Motor neuron (in vitro differentiated cells): Measurements from ENCODE around the gene RALGPS1. TPM values are rescaled to one million over a fixed set of nuclear protein-coding genes. Genes with fewer than 3 reads are reported as not detected.

Experiments used
- ATAC-seq, 8 experiments: fragments of 200-7000 bp; cut with Tn5 transposase; replicated peaks in 6 of 8; 2 replicates each; pipeline ENCODE4 v1.8.0; 2021; ENCODE audit warnings: mild to moderate bottlenecking in 8 of 8, moderate library complexity in 8 of 8
- H3K27ac ChIP-seq, 2 donors: fragments of 250-450 bp; sonication (Bioruptor Pico); 2 replicates each; pipeline ENCODE4 v1.9.0; 2021; ENCODE audit warnings: antibody characterized with exemption in 2 of 2, mild to moderate bottlenecking in 2 of 2, moderate library complexity in 1 of 2
- H3K4me1 ChIP-seq, 2 donors: fragments of 250-450 bp; sonication (Bioruptor Pico); replicated peaks in 1 of 2; 2 replicates each; pipeline ENCODE4 v1.6.1; 2021; ENCODE audit warnings: antibody characterized with exemption in 2 of 2, mild to moderate bottlenecking in 2 of 2, moderate library complexity in 1 of 2
- H3K4me3 ChIP-seq, 5 donors: fragments of 250-450 bp; sonication (Bioruptor Pico); 2 replicates each; pipeline ENCODE4 v1.9.0; 2021; ENCODE audit warnings: antibody characterized with exemption in 5 of 5, mild to moderate bottlenecking in 5 of 5, moderate library complexity in 4 of 5
- WGBS, 10 experiments: fragments of 450-650 bp; shearing (Covaris generic); methylation state at CpG; one replicate each; pipeline ENCODE4 v1.0.0; 2022; 5-methylcytosine and 5-hydroxymethylcytosine counted together
- in situ Hi-C, 9 experiments: fragments of 400-800 bp; cut with MboI; loops; one replicate each; pipeline ENCODE4 v1.15.0; 2021; ENCODE audit warnings: low sequenced_read_pairs in 9 of 9, low pct_unique_long_range_greater_than_20kb in 2 of 9; ENCODE audit not compliant: unreplicated experiment in 9 of 9
- total RNA-seq, 8 experiments: library from RNA; unstranded; fragments of 300-600 nt; gene quantifications; 2 replicates each; pipeline versions ENCODE4 v1.2.3 to v1.2.4, GENCODE V29; 2022

The RALGPS1 gene
- total RNA-seq, 8 experiments from 2014 or later = 4.3 to 29.6 (median 17.3) TPM

- ATAC-seq = no peak
- Histone ChIP-seq H3K27ac (no peak overlapping the region), H3K4me1 (peaks cover 15 to 23% of the 10 kb centered on the region in 2 donors), H3K4me3 (no peak overlapping the region)
- 63 to 87% (median 80%) methylated on average over 1 to 7 of the region's 8 CpGs; no CpG with 5 or more reads in 3 of the 10 experiments for WGBS, 10 experiments
- in situ Hi-C loops = loop anchor here in 1 of 9 experiments (10.0 kb wide), 1 partner anchor 59 kb away; no protein-coding TSS in a partner anchor
These were observed 221.7 kb downstream of the RALGPS1 start for GRCh38 chr9:127136081-127136879.

DNA sequence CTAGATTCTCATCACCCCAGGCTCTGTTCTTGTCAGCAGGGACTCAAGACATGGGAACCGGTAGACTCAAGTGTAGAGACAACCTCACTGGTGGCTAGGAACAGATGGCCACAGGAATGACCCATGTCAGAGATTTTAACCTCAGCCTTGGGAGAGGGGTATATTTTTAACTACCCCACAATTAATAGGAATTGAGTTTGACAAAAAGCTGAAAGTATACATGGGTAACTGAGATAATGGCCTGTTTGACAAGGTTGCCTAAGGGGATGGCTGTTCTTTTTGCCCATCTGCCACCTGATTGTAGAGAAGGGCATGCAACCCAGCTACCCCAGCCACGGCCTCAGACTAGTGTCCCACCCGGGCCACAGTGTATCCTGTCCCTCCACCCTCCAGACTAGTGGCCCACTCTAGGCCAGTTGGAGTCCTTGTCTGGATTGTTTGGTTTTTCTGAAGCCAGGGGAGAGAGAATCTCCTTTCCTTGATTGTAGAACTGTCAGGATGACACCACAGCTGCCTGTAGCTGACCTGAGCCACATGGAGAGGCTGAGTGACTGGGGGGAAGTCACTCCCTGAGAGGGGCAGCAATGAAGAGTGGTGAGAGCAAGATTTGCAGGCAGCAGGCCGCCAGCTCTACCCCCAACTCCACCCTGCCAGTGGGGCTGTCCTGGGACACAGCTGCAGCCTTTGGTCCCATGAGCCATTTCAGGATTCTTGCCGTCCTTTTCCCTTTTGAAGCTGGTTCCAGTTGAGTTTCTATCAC, 222.5 kb downstream of the RALGPS1 start:
- no peak overlapping the region for H3K4me3 ChIP-seq
- 60 to 100% (median 92%) methylated on average over 1 to 3 of the region's 5 CpGs; no CpG with 5 or more reads in 7 of the 10 experiments for WGBS, 10 experiments
- in situ Hi-C loops = loop anchor here in 1 of 9 experiments (10.0 kb wide), 1 partner anchor 58 kb away; no protein-coding TSS in a partner anchor
- ATAC-seq = no peak
- H3K4me1 ChIP-seq = peaks cover 10 to 16% of the 10 kb centered on the region in 2 donors
- H3K27ac ChIP-seq = no peak overlapping the region

DNA sequence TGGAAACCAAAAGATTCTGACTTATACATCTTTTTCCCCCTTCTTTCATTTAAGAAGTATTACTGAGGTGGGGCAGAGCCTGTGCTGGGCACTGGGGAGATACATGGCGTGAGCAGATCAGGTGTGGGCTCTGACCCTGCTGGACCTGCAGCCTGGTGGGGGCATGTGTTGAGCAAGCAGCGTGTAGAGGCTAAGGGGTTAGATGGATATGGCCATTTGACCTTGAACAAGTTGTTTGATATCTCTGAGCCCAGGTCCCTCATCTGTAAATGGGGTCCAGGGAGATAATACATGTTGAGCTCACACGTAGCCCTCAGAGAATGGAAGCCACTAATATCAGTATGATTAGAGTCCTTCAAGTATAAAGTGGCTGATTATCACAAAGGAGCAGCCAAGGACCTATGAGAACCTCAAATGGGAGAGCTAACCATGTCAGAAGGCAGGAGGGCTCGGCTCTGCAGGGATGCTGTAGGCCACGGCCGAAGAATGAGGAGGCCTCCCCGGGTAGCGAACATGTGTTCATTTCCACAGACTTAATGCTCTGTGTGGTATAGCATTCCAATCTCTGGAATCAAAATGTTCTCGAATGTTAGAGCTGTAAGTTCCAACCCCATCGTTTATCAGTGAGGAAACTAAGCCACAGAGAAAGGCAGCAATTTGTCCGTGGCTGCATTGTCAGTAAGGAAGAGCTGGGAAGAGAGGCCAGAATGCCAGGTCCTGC, 223.2 kb downstream of the RALGPS1 start:
- in situ Hi-C loops = loop anchor here in 1 of 9 experiments (10.0 kb wide), 1 partner anchor 57 kb away; no protein-coding TSS in a partner anchor
- peaks cover 10 to 15% of the 10 kb centered on the region in 2 donors for H3K4me1 ChIP-seq
- no peak overlapping the region for H3K4me3 ChIP-seq
- no peak for ATAC-seq
- H3K27ac ChIP-seq = no peak overlapping the region
- 60 to 100% (median 87%) methylated on average over 1 to 9 of the region's 11 CpGs; no CpG with 5 or more reads in 3 of the 10 experiments for WGBS, 10 experiments

GRCh38 chr9:127138444-127138843, 223.9 kb downstream of the RALGPS1 start:
- Histone ChIP-seq H3K4me3 (no peak overlapping the region), H3K4me1 (peaks cover 8 to 9% of the 10 kb centered on the region in 2 donors), H3K27ac (no peak overlapping the region)
- in situ Hi-C loops = loop anchor here in 1 of 9 experiments (10.0 kb wide), 1 partner anchor 56 kb away; no protein-coding TSS in a partner anchor
- WGBS, 10 experiments = 90 to 100% methylated on average over 1 to 2 of the region's 4 CpGs; no CpG with 5 or more reads in 8 of the 10 experiments
- ATAC-seq = no peak

DNA sequence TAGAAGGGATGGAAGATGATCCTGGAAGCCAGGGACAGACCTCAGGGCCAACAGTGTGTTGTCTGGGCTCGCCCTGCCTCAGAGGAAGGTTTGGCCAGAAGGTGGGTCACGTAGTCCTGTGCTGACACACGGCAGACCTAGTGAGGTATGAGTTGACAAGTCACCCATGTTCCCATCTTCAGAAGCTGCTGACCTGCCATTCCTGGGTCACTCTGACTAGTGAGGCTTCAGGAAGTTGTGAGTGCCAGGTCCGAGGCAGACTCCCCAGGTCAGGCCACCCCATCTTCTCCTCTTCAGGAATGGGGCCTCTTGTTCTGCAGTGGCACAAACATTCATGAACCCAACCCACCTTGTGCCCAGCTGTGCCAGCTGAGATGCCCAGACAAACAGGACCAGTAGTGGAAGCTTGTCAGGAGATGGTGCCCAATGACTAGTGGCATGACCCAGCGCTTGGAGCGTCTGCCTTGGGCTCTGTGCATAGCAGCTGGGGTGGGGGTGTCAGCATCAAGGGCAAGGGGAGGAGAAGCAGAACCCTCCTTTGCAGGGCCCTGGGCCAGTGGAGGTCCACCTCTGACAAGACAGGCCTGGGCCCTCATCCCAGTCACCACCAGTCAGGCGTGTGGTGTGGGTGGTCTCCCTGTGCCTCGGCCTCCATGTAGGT, 224.6 kb downstream of the RALGPS1 start:
- WGBS, 10 experiments = 80 to 100% (median 100%) methylated on average over 1 to 2 of the region's 8 CpGs; no CpG with 5 or more reads in 7 of the 10 experiments
- H3K27ac ChIP-seq = no peak overlapping the region
- H3K4me3 ChIP-seq = no peak overlapping the region
- peaks cover under 1 to 1% of the 10 kb centered on the region in 2 donors for H3K4me1 ChIP-seq
- in situ Hi-C loops = loop anchor here in 1 of 9 experiments (10.0 kb wide), 1 partner anchor 56 kb away; no protein-coding TSS in a partner anchor
- ATAC-seq = no peak

- Histone ChIP-seq H3K27ac (no peak overlapping the region), H3K4me3 (no peak overlapping the region), H3K4me1 (no peaks in the 10 kb centered on the region)
- no peak for ATAC-seq
- in situ Hi-C loops = loop anchor here in 1 of 9 experiments (10.0 kb wide), 1 partner anchor 55 kb away; no protein-coding TSS in a partner anchor
- 80 to 100% (median 91%) methylated on average over 1 to 6 of the region's 6 CpGs; no CpG with 5 or more reads in 4 of the 10 experiments for WGBS, 10 experiments
These were observed 225.2 kb downstream of the RALGPS1 start for GRCh38 chr9:127139775-127140174.

- no peak for ATAC-seq
- WGBS, 10 experiments = 78 to 100% (median 87%) methylated on average over 1 to 6 of the region's 6 CpGs; no CpG with 5 or more reads in 6 of the 10 experiments
- no peak overlapping the region for H3K4me3 ChIP-seq
- H3K27ac ChIP-seq = no peak overlapping the region
- in situ Hi-C loops = no loop called here
- no peaks in the 10 kb centered on the region for H3K4me1 ChIP-seq
These were observed 225.6 kb downstream of the RALGPS1 start for GRCh38 chr9:127140181-127140580.

GRCh38 chr9:127140842-127141675, 226.5 kb downstream of the RALGPS1 start:
- in situ Hi-C loops = no loop called here
- H3K4me1 ChIP-seq = no peaks in the 10 kb centered on the region
- H3K27ac ChIP-seq = no peak overlapping the region
- H3K4me3 ChIP-seq = no peak overlapping the region
- ATAC-seq = no peak
- 0 to 93% (median 73%) methylated on average over 1 to 8 of the region's 9 CpGs; no CpG with 5 or more reads in 1 of the 10 experiments for WGBS, 10 experiments

- H3K27ac ChIP-seq = no peak overlapping the region
- H3K4me1 ChIP-seq = no peaks in the 10 kb centered on the region
- ATAC-seq = no peak
- WGBS, 10 experiments = 60 to 100% (median 100%) methylated on average over 1 of the region's 3 CpGs; no CpG with 5 or more reads in 5 of the 10 experiments
- no peak overlapping the region for H3K4me3 ChIP-seq
- in situ Hi-C loops = no loop called here
These were observed 227.7 kb downstream of the RALGPS1 start for GRCh38 chr9:127142291-127142690.

DNA sequence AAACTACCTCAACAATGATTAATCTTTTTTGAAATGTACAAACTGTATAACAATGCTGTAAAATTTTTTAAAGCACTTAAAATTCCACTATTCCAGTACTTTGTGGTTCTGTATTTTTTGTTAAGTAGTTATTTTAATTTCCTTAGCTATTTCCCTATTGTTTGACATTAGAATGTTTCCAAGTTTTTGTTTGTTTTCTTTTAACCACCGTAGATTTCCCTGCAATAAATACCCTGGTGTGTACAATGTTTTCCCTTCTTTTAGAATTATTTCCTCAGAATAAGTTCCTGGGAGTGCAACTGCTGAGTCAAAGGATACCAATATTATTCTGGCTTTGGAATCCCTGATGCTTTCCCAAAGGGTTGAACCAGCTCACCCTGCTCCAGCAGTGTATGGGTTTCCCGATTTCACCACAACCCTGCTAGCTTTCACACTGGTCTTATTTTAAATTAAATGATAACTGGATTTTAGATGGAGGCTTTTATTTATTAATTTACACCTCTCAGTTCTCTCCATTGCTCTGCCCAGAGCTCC, 228.4 kb downstream of the RALGPS1 start:
- WGBS, 10 experiments = 9 to 90% (median 64%) methylated on average over 1 to 2 of the region's 2 CpGs; no CpG with 5 or more reads in 3 of the 10 experiments
- no peak overlapping the region for H3K27ac ChIP-seq
- no peak for ATAC-seq
- in situ Hi-C loops = no loop called here
- no peak overlapping the region for H3K4me3 ChIP-seq
- no peaks in the 10 kb centered on the region for H3K4me1 ChIP-seq

GRCh38 chr9:127143920-127144465, 229.4 kb downstream of the RALGPS1 start:
- in situ Hi-C loops = no loop called here
- Histone ChIP-seq H3K4me1 (no peaks in the 10 kb centered on the region), H3K4me3 (no peak overlapping the region), H3K27ac (no peak overlapping the region)
- no peak for ATAC-seq
- WGBS, 10 experiments = 58 to 100% (median 96%) methylated on average over 1 to 6 of the region's 8 CpGs; no CpG with 5 or more reads in 1 of the 10 experiments
